Activated T-cell treated with anti-CD3 and anti-CD28 coated beads, Interleukin-2, amount 50 U/mL, for 4 hours (primary cell): ENCODE measurements around the gene KMT5B. TPM values are rescaled to one million over a fixed set of nuclear protein-coding genes. Genes with fewer than 3 reads are reported as not detected.

Source experiments
- ATAC-seq, 2 donors: fragments of 200-7000 bp; cut with Tn5 transposase; one replicate each; pipeline ENCODE4 v1.10.0; 2021
- DNase-seq: peaks from one replicate; pipeline ENCODE4 v3.0.0-alpha.2; 2020
- H3K27me3 Mint-ChIP-seq: one replicate; pipeline ENCODE4 v1.8.0; 2021; ENCODE audit warnings: low read depth, mixed read lengths
- H3K36me3 Mint-ChIP-seq: one replicate; pipeline ENCODE4 v1.8.0; 2022; ENCODE audit warnings: mixed read lengths; ENCODE audit not compliant: insufficient read depth
- H3K4me1 Mint-ChIP-seq: one replicate; pipeline ENCODE4 v1.8.0; 2021; ENCODE audit warnings: low read depth, mixed read lengths
- H3K4me3 Mint-ChIP-seq: one replicate; pipeline ENCODE4 v1.8.0; 2021; ENCODE audit warnings: mild to moderate bottlenecking, moderate library complexity, mixed read lengths
- H3K9me3 Mint-ChIP-seq: one replicate; pipeline ENCODE4 v1.8.0; 2021; ENCODE audit warnings: mixed read lengths
- total RNA-seq, 3 donors: library from RNA; stranded (reverse); gene quantifications; one replicate each; pipeline ENCODE4 v1.2.1, GENCODE V29; 2021

Gene KMT5B
- total RNA-seq, 3 donors from 2014 or later, result 23.5 to 30.0 (median 25.7) TPM

- peak overlapping the region; percentile 87 for H3K4me3 Mint-ChIP-seq
- no peaks in the 10 kb centered on the region for H3K36me3 Mint-ChIP-seq
- H3K9me3 Mint-ChIP-seq, result no peaks in the 10 kb centered on the region
- DNase-seq, result no peak
- H3K27me3 Mint-ChIP-seq, result peaks cover 3% of the 10 kb centered on the region
- ATAC-seq, result no peak
- H3K4me1 Mint-ChIP-seq, result peaks cover 54% of the 10 kb centered on the region
Observed at GRCh38 chr11:68211546-68211945, 1.6 kb downstream of the KMT5B start.

- H3K4me1 Mint-ChIP-seq, result peaks cover 65% of the 10 kb centered on the region
- H3K9me3 Mint-ChIP-seq, result no peaks in the 10 kb centered on the region
- H3K4me3 Mint-ChIP-seq, result no peak overlapping the region
- no peaks in the 10 kb centered on the region for H3K27me3 Mint-ChIP-seq
- ATAC-seq (peak; percentile 61), DNase-seq (no peak)
- no peaks in the 10 kb centered on the region for H3K36me3 Mint-ChIP-seq
Observed at GRCh38 chr11:68206211-68206610, 6.9 kb downstream of the KMT5B start.

GRCh38 chr11:68204402-68204801 lies 8.7 kb downstream of the KMT5B start:
- no peaks in the 10 kb centered on the region for H3K27me3 Mint-ChIP-seq
- DNase-seq (no peak), ATAC-seq (no peak)
- no peaks in the 10 kb centered on the region for H3K9me3 Mint-ChIP-seq
- no peaks in the 10 kb centered on the region for H3K36me3 Mint-ChIP-seq
- no peak overlapping the region for H3K4me3 Mint-ChIP-seq
- peaks cover 65% of the 10 kb centered on the region for H3K4me1 Mint-ChIP-seq

- Mint-ChIP-seq H3K4me3 (no peak overlapping the region), H3K27me3 (no peaks in the 10 kb centered on the region), H3K36me3 (no peaks in the 10 kb centered on the region), H3K4me1 (peaks cover 62% of the 10 kb centered on the region), H3K9me3 (no peaks in the 10 kb centered on the region)
- ATAC-seq (no peak), DNase-seq (no peak)
Observed at GRCh38 chr11:68202165-68202564, 10.9 kb downstream of the KMT5B start.

- no peak overlapping the region for H3K4me3 Mint-ChIP-seq
- H3K27me3 Mint-ChIP-seq, result no peaks in the 10 kb centered on the region
- ATAC-seq (no peak), DNase-seq (no peak)
- H3K9me3 Mint-ChIP-seq, result no peaks in the 10 kb centered on the region
- H3K4me1 Mint-ChIP-seq, result peaks cover 57% of the 10 kb centered on the region
- H3K36me3 Mint-ChIP-seq, result no peaks in the 10 kb centered on the region
Observed at GRCh38 chr11:68201492-68201891, 11.6 kb downstream of the KMT5B start.

GRCh38 chr11:68200639-68201038 lies 12.5 kb downstream of the KMT5B start:
- Mint-ChIP-seq H3K9me3 (no peaks in the 10 kb centered on the region), H3K4me1 (peaks cover 56% of the 10 kb centered on the region), H3K36me3 (no peaks in the 10 kb centered on the region), H3K4me3 (no peak overlapping the region), H3K27me3 (no peaks in the 10 kb centered on the region)
- DNase-seq (no peak), ATAC-seq (no peak)

GRCh38 chr11:68199295-68199987 lies 13.7 kb downstream of the KMT5B start:
- Mint-ChIP-seq H3K4me1 (peaks cover 64% of the 10 kb centered on the region), H3K27me3 (no peaks in the 10 kb centered on the region), H3K36me3 (no peaks in the 10 kb centered on the region), H3K9me3 (no peaks in the 10 kb centered on the region), H3K4me3 (no peak overlapping the region)
- no peak for ATAC-seq
- DNase-seq, result no peak

- Mint-ChIP-seq H3K36me3 (no peaks in the 10 kb centered on the region), H3K27me3 (no peaks in the 10 kb centered on the region), H3K9me3 (no peaks in the 10 kb centered on the region), H3K4me3 (no peak overlapping the region), H3K4me1 (peaks cover 70% of the 10 kb centered on the region)
- ATAC-seq (no peak), DNase-seq (no peak)
Observed at GRCh38 chr11:68196219-68196618, 16.9 kb downstream of the KMT5B start.

- ATAC-seq, result no peak
- Mint-ChIP-seq H3K4me3 (no peak overlapping the region), H3K36me3 (peaks cover 2% of the 10 kb centered on the region), H3K27me3 (no peaks in the 10 kb centered on the region), H3K4me1 (peaks cover 61% of the 10 kb centered on the region), H3K9me3 (no peaks in the 10 kb centered on the region)
- DNase-seq, result no peak
Observed at GRCh38 chr11:68194675-68195294, 18.3 kb downstream of the KMT5B start.

- Mint-ChIP-seq H3K36me3 (peaks cover 3% of the 10 kb centered on the region), H3K4me3 (no peak overlapping the region), H3K9me3 (no peaks in the 10 kb centered on the region), H3K4me1 (peaks cover 49% of the 10 kb centered on the region), H3K27me3 (no peaks in the 10 kb centered on the region)
- ATAC-seq (no peak), DNase-seq (no peak)
Observed at GRCh38 chr11:68193018-68193417, 20.1 kb downstream of the KMT5B start.

- DNase-seq (no peak), ATAC-seq (peak; percentile 41 to 53)
- Mint-ChIP-seq H3K36me3 (peaks cover 5% of the 10 kb centered on the region), H3K4me1 (peaks cover 49% of the 10 kb centered on the region), H3K27me3 (no peaks in the 10 kb centered on the region), H3K4me3 (no peak overlapping the region), H3K9me3 (no peaks in the 10 kb centered on the region)
Observed at GRCh38 chr11:68191661-68192579, 21.2 kb downstream of the KMT5B start.

- Mint-ChIP-seq H3K9me3 (no peaks in the 10 kb centered on the region), H3K4me3 (no peak overlapping the region), H3K4me1 (peaks cover 34% of the 10 kb centered on the region), H3K27me3 (no peaks in the 10 kb centered on the region), H3K36me3 (peaks cover 5% of the 10 kb centered on the region)
- ATAC-seq, result no peak
- DNase-seq, result no peak
Observed at GRCh38 chr11:68189888-68190287, 23.2 kb downstream of the KMT5B start.

- Mint-ChIP-seq H3K4me1 (peaks cover 28% of the 10 kb centered on the region), H3K9me3 (no peaks in the 10 kb centered on the region), H3K36me3 (peaks cover 6% of the 10 kb centered on the region), H3K4me3 (no peak overlapping the region), H3K27me3 (no peaks in the 10 kb centered on the region)
- ATAC-seq (no peak), DNase-seq (no peak)
Observed at GRCh38 chr11:68189082-68189481, 24.0 kb downstream of the KMT5B start.

GRCh38 chr11:68186061-68186460 lies 27.0 kb downstream of the KMT5B start:
- H3K9me3 Mint-ChIP-seq, result no peaks in the 10 kb centered on the region
- DNase-seq (no peak), ATAC-seq (no peak)
- no peak overlapping the region for H3K4me3 Mint-ChIP-seq
- peaks cover 12% of the 10 kb centered on the region for H3K36me3 Mint-ChIP-seq
- no peaks in the 10 kb centered on the region for H3K27me3 Mint-ChIP-seq
- peaks cover 4% of the 10 kb centered on the region for H3K4me1 Mint-ChIP-seq
